ENCODE measurements around the gene PFDN2.

DNA sequence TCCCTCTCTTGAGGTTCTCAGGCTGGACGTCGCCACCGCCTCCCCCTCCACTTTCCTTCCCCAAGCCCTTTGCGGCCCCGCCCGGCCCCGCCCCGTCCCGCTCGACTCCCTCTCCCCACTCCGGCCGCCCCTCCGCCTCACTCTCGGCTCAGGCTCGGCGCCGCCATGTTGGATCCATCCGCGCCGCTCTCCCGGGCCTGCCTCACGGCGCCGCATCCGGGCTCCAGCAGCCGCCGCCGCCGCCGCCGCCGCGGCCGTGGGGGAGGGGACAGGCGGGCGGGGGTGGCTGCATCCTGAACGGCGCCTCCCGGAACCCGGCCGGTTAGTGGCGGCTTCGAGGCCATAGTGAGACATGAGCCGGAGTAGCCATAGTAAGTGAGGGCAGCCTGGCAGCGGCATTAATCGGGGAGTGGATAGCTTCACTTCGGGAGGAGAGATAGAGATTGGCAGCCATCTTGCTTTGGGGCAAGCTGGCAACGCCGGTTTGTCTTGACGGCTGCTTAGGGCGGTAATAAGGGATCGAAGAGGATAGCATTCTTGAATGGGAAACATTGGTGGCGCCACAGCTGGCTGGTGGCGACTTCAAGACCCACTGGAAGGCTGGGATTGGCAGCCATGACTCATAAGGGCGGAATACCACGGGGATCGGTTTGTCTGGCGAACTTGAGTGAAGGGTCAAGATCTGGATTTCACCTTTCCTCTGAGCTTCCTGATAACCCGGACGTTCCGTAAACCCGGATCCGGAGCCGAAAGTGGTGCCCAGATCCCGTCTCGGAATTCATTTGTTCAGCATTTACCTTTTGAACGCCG lies 14.8 kb upstream of the PFDN2 start, which contains the start of gene DEDD:
- no peak for TF ChIP-seq EZH2 (IDR thresholded peaks at IDR 0.05; ENCODE audit: borderline replicate concordance, low read length)
- TF ChIP-seq, protein P1, sequence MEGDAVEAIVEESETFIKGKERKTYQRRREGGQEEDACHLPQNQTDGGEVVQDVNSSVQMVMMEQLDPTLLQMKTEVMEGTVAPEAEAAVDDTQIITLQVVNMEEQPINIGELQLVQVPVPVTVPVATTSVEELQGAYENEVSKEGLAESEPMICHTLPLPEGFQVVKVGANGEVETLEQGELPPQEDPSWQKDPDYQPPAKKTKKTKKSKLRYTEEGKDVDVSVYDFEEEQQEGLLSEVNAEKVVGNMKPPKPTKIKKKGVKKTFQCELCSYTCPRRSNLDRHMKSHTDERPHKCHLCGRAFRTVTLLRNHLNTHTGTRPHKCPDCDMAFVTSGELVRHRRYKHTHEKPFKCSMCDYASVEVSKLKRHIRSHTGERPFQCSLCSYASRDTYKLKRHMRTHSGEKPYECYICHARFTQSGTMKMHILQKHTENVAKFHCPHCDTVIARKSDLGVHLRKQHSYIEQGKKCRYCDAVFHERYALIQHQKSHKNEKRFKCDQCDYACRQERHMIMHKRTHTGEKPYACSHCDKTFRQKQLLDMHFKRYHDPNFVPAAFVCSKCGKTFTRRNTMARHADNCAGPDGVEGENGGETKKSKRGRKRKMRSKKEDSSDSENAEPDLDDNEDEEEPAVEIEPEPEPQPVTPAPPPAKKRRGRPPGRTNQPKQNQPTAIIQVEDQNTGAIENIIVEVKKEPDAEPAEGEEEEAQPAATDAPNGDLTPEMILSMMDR (conservative IDR thresholded peaks at IDR 0.05 in 1 of 2, IDR thresholded peaks at IDR 0.05 in 1 of 2; ENCODE audit: extremely low read depth in 1 of 2, insufficient read depth in 1 of 2, low read depth in 1 of 2, low read length in 2 of 2) = peak in 1 of 2 donors; percentile 17
